ENCODE data around the gene NDUFAF2.

GRCh38 chr5:61115968-61116367, 171.0 kb downstream of the NDUFAF2 start:
- no peak for TF ChIP-seq CTCF (IDR thresholded peaks at IDR 0.05; ENCODE audit: low read depth, low read length)
- no peak for TF ChIP-seq EZH2phosphoT487 (IDR thresholded peaks at IDR 0.05; ENCODE audit: low read depth)
